GM18507 (cell line): ENCODE data around the gene QPCTL.
"Not testable (repeated sequence)": the region's sequence is repeated elsewhere in the genome, so short reads cannot be mapped to it uniquely, and the experiment has no call there.

Experiments used
- DNase-seq: peaks from one replicate; pipeline ENCODE4 v3.0.0; 2011; ENCODE audit warnings: low read depth; ENCODE audit not compliant: insufficient read length; ENCODE audit errors: extremely low spot score
- FAIRE-seq: peaks from 2 replicates; lab custom pipeline; 2011; peaks lifted over from hg19 to GRCh38; lab: Jason Lieb, UNC

QPCTL gene

GRCh38 chr19:45670670-45671453 is 21.6 kb upstream of the QPCTL start:
- peak; percentile 98 for FAIRE-seq
- peak; percentile 93 for DNase-seq

- FAIRE-seq (no peak), DNase-seq (no peak)
These were observed 17.5 kb upstream of the QPCTL start for GRCh38 chr19:45674946-45675345.

GRCh38 chr19:45676851-45677263 is 15.6 kb upstream of the QPCTL start:
- no peak for FAIRE-seq
- no peak for DNase-seq

- DNase-seq, result peak; percentile 79
- FAIRE-seq, result peak; percentile 91
These were observed 14.9 kb upstream of the QPCTL start for GRCh38 chr19:45677351-45678230.

GRCh38 chr19:45681391-45682015 is 11.0 kb upstream of the QPCTL start:
- DNase-seq (no peak), FAIRE-seq (peak; percentile 60)

GRCh38 chr19:45682117-45682516 is 10.3 kb upstream of the QPCTL start:
- FAIRE-seq, result no peak
- no peak for DNase-seq

- DNase-seq (no peak), FAIRE-seq (no peak)
These were observed 9.6 kb upstream of the QPCTL start for GRCh38 chr19:45682908-45683307.

- not testable (repeated sequence) for FAIRE-seq, DNase-seq
These were observed 7.4 kb upstream of the QPCTL start for GRCh38 chr19:45685045-45685444.

- FAIRE-seq (no peak), DNase-seq (no peak)
These were observed 4.9 kb upstream of the QPCTL start for GRCh38 chr19:45687599-45687998.

GRCh38 chr19:45691516-45692186 is 815 bp upstream of the QPCTL start, which contains the start of gene SNRPD2:
Gene SNRPD2, minus strand, starts transcription at chr19:45691953. Its CDS starts 65 bp downstream, at chr19:45691888.
- DNase-seq, result peak; percentile 80
- FAIRE-seq, result no peak

- DNase-seq, result no peak
- FAIRE-seq, result peak; percentile 38
These were observed 781 bp downstream of the QPCTL start for GRCh38 chr19:45693106-45693788.

- FAIRE-seq (no peak), DNase-seq (no peak)
These were observed 9.2 kb downstream of the QPCTL start for GRCh38 chr19:45701676-45702075.

GRCh38 chr19:45705115-45705514 is 12.6 kb downstream of the QPCTL start:
- DNase-seq (no peak), FAIRE-seq (no peak)

- FAIRE-seq, result no peak
- no peak for DNase-seq
These were observed 13.4 kb downstream of the QPCTL start for GRCh38 chr19:45705710-45706415.

- FAIRE-seq (no peak), DNase-seq (no peak)
These were observed 18.1 kb downstream of the QPCTL start for GRCh38 chr19:45710356-45711130.

- FAIRE-seq (no peak), DNase-seq (no peak)
These were observed 19.6 kb downstream of the QPCTL start for GRCh38 chr19:45711851-45712698.

- DNase-seq, result no peak
- FAIRE-seq, result no peak
These were observed 20.2 kb downstream of the QPCTL start for GRCh38 chr19:45712699-45713067.
